Measurements from ENCODE around the gene NRIP3. TPM values are rescaled to one million over a fixed set of nuclear protein-coding genes. Genes with fewer than 3 reads are reported as not detected.

NRIP3 gene
- total and polyA plus RNA-seq, 9 of the 15 experiments (the other 6 are each of a cell fraction or from before 2014, with no cell fraction given): 4.4 to 18.7 (median 11.6) TPM

DNA sequence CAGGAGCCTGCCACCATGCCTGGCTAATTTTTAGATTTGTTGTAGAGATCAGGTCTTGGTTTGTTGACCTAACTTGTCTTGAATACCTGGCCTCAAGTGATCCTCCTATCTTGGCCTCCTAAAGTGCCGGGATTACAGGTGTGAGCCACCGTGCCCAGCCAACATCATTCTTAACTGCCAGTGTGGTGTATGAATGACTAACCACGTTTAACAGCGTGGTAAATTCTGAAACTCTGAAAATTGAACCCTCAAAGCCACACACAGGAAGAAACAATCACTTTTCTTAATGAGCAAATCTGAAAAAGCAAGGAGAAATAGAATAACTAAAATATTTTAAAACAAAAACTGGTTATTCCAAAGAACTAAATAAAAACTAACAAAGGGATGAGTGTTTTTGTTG is 46.9 kb downstream of the NRIP3 start (continued):
- no peak for TF ChIP-seq YY1 (IDR thresholded peaks at IDR 0.05; ENCODE audit: borderline replicate concordance in 1 of 3, control insufficient read depth in 1 of 3, extremely low read depth in 1 of 3, insufficient read depth in 3 of 3, insufficient read length in 1 of 3, insufficient replicate concordance in 2 of 3, low read depth in 1 of 3, low read length in 2 of 3)
- TF ChIP-seq, protein P1, sequence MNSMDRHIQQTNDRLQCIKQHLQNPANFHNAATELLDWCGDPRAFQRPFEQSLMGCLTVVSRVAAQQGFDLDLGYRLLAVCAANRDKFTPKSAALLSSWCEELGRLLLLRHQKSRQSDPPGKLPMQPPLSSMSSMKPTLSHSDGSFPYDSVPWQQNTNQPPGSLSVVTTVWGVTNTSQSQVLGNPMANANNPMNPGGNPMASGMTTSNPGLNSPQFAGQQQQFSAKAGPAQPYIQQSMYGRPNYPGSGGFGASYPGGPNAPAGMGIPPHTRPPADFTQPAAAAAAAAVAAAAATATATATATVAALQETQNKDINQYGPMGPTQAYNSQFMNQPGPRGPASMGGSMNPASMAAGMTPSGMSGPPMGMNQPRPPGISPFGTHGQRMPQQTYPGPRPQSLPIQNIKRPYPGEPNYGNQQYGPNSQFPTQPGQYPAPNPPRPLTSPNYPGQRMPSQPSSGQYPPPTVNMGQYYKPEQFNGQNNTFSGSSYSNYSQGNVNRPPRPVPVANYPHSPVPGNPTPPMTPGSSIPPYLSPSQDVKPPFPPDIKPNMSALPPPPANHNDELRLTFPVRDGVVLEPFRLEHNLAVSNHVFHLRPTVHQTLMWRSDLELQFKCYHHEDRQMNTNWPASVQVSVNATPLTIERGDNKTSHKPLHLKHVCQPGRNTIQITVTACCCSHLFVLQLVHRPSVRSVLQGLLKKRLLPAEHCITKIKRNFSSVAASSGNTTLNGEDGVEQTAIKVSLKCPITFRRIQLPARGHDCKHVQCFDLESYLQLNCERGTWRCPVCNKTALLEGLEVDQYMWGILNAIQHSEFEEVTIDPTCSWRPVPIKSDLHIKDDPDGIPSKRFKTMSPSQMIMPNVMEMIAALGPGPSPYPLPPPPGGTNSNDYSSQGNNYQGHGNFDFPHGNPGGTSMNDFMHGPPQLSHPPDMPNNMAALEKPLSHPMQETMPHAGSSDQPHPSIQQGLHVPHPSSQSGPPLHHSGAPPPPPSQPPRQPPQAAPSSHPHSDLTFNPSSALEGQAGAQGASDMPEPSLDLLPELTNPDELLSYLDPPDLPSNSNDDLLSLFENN (IDR thresholded peaks at IDR 0.05; ENCODE audit: low read depth in 2 of 2, low read length in 2 of 2): no peak
- TF ChIP-seq ZFP30 (CRISPR knock-in tag; IDR thresholded peaks at IDR 0.05; ENCODE audit: borderline replicate concordance): no peak

DNA sequence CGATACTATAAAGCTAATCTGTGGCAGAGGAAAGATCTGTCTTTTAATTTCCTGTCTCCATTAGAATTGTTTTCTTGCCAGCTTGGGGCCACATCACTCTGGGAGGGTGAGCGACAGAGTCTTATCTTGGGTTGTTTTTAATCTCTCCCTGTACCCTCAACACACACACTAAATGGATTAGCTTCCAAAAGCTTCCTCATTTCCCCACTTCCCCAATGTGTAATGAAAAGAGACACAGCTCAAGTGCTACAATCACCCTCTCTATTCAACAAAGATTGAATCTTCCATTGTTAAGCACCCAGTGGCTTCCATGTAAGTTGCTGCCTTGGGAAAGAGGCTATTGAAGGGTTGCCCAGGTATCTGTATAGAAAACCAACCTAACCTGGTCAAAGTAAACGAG is 54.9 kb downstream of the NRIP3 start:
- no TSS peak for BruUV-seq (replicated peaks)
- peaks cover 42% of the 10 kb centered on the region; the same call in 2 of the 3 replicates for H3K36me3 ChIP-seq (ENCODE audit: control insufficient read depth, insufficient read depth, low read length)
- H3K4me2 ChIP-seq (ENCODE audit: insufficient read depth, low read length): no peak overlapping the region
- H4K20me1 ChIP-seq (replicated peaks; ENCODE audit: control insufficient read depth, insufficient read depth, low read length): no peaks in the 10 kb centered on the region
- no peak for ATAC-seq
- no peak overlapping the region for H3K4me3 ChIP-seq
- no peak for FAIRE-seq
- no peaks in the 10 kb centered on the region for H3K79me2 ChIP-seq (ENCODE audit: control insufficient read depth, insufficient read depth, low read length)
- in situ Hi-C loops (cut with MboI) (no loop called here), intact Hi-C loops (cut with micrococcal nuclease) (loop anchor here (5.0 kb wide), 1 partner anchor 727 kb away; no protein-coding TSS in a partner anchor)
- POLR2A ChIA-PET: interaction anchor here (0.6 to 1.2 kb wide), 4 partner anchors 11 to 94 kb away, joined by 3 to 4 read pairs (median 3); no protein-coding TSS in a partner anchor
- DNase-seq (ENCODE audit: extremely low read depth in 1 of 4, low spot score in 3 of 4): no peak
- CTCF ChIA-PET (ENCODE audit: low intra/inter-chr PET ratio): interaction anchor here (0.6 kb wide), 1 partner anchor 662 kb away, joined by 3 read pairs; no protein-coding TSS in a partner anchor
- H3K27ac ChIP-seq (ENCODE audit: extremely low read depth, low read depth, low read length): no peak overlapping the region
- no peaks in the 10 kb centered on the region for H3K27me3 ChIP-seq (ENCODE audit: control insufficient read depth in 2 of 2, insufficient read depth in 2 of 2, low read length in 2 of 2)
- WGBS (ENCODE audit: insufficient coverage, low coverage, missing lambda C conversion rate): 43% methylated on average over 3 of the region's 3 CpGs
- no peaks in the 10 kb centered on the region for H3K9me1 ChIP-seq (ENCODE audit: control insufficient read depth, insufficient read depth, low read length)
- H3K9me3 ChIP-seq (replicated peaks; ENCODE audit: control insufficient read depth, insufficient read depth, low read depth, low read length): no peaks in the 10 kb centered on the region
- no peak overlapping the region for H2AFZ ChIP-seq (ENCODE audit: low read depth, low read length)
- 0 out of 5 replicates have a peak, but pooled peaks cover 0 to 4% of the 10 kb centered on the region in 2 experiments for H3K4me1 ChIP-seq (replicated peaks in 1 of 2; ENCODE audit: control insufficient read depth in 2 of 2, insufficient read depth in 2 of 2, low read length in 2 of 2)
- H3K9ac ChIP-seq (ENCODE audit: insufficient read depth in 1 of 2, low read depth in 2 of 2, low read length in 2 of 2): no peak overlapping the region
- TF ChIP-seq, protein P2, sequence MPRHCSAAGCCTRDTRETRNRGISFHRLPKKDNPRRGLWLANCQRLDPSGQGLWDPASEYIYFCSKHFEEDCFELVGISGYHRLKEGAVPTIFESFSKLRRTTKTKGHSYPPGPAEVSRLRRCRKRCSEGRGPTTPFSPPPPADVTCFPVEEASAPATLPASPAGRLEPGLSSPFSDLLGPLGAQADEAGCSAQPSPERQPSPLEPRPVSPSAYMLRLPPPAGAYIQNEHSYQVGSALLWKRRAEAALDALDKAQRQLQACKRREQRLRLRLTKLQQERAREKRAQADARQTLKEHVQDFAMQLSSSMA (CRISPR knock-in tag; IDR thresholded peaks at IDR 0.05): no peak
- TF ChIP-seq BACH1 (tag; IDR thresholded peaks at IDR 0.05) (no peak), SNIP1 (IDR thresholded peaks at IDR 0.05; ENCODE audit: low read depth) (no peak), MBD2 (IDR thresholded peaks at IDR 0.05; ENCODE audit: borderline replicate concordance, low read depth) (no peak), MEF2D (tag; conservative IDR thresholded peaks at IDR 0.05; ENCODE audit: low read depth) (no peak), CREBBP (IDR thresholded peaks at IDR 0.05; ENCODE audit: low read depth, low read length) (no peak), SOX6 (IDR thresholded peaks at IDR 0.05) (peak; percentile 57; the same call in 1 of the 2 replicates), ZBED1 (IDR thresholded peaks at IDR 0.05) (no peak), POLR2B (IDR thresholded peaks at IDR 0.05; ENCODE audit: low read depth, partially characterized antibody) (no peak), TFAM (CRISPR knock-in tag; conservative IDR thresholded peaks at IDR 0.05) (no peak), FOS (IDR thresholded peaks at IDR 0.05; ENCODE audit: extremely low read depth, insufficient read length) (no peak), SAFB2 (IDR thresholded peaks at IDR 0.05; ENCODE audit: borderline replicate concordance, low read depth, low read length, severe bottlenecking) (no peak), GATAD2A (IDR thresholded peaks at IDR 0.05) (no peak)
- TF ChIP-seq, protein P3, sequence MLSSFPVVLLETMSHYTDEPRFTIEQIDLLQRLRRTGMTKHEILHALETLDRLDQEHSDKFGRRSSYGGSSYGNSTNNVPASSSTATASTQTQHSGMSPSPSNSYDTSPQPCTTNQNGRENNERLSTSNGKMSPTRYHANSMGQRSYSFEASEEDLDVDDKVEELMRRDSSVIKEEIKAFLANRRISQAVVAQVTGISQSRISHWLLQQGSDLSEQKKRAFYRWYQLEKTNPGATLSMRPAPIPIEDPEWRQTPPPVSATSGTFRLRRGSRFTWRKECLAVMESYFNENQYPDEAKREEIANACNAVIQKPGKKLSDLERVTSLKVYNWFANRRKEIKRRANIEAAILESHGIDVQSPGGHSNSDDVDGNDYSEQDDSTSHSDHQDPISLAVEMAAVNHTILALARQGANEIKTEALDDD (IDR thresholded peaks at IDR 0.05): peak; percentile 78

All from K562 (cell line).